ENCODE measurements around the gene NFASC. TPM values are rescaled to one million over a fixed set of nuclear protein-coding genes. Genes with fewer than 3 reads are reported as not detected.

The NFASC gene
- 3.2 and 13.0 TPM in 2 replicates for total RNA-seq

DNA sequence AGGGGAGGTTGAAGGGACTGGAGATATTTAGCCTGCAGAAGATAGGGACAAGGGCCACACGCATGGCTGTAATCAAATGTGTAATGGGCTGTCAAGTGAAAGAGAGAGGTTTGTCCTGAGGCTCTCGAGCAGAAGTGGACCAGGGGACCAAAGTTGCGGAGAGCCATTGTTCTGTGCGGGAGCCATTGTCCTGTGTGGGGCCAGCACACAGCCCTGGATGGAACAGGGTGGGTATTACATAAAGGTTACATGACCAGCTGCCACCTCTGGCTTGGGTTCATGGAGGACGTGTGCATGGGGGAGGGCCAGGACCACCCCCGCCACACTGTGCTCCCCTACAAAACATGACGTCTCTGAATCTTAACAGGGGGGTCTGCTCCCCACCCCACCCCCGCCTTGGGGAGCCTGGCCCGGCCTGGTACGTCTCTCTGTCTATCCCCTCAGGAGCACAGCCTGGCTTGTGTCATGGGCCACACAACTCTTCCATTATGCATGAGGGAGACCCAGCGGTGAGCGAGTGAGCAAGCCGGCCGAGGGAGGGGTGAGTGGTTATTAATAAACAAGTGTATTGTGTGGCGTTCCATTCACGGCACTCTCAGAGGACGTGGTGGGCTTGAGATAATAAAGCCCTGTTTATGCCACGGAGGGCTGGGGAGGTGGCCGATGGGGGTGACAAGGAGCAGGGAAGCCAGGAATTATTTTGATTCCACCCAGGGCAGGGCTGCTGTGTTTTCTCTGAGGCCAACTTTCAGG, at the start of gene NFASC:
TSS of gene NFASC (plus strand) at position 703 of the 753 bp plus-strand sequence. CDS start 73,454 bp downstream, outside the sequence.

GRCh38 chr1:205042911-205043806, 172.5 kb downstream of the NFASC start, which contains the start of gene CNTN2:
Gene CNTN2, plus strand, starts transcription at chr1:205043212. Its CDS starts 9,974 bp downstream, at chr1:205053186.

Other genes starting within 250 kb of the NFASC start
- gene LRRN2, start 185.1 kb upstream of the NFASC start, total RNA-seq, result 1.2 and 2.6 TPM in 2 replicates
- gene CNTN2, start 172.3 kb downstream of the NFASC start, total RNA-seq, result under 0.01 and 0.09 TPM in 2 replicates
- 0.77 and 2.3 TPM in 2 replicates for gene TMEM81, start 213.6 kb downstream of the NFASC start, total RNA-seq

Measured in pericardium fibroblast (primary cell).